ENCODE results near the gene RAD23A. TPM values are rescaled to one million over a fixed set of nuclear protein-coding genes. Genes with fewer than 3 reads are reported as not detected.
"Not testable (repeated sequence)": the region's sequence is repeated elsewhere in the genome, so short reads cannot be mapped to it uniquely, and the experiment has no call there.

Gene RAD23A
- total RNA-seq, 2 experiments from 2014 or later, result 138 to 140 TPM

- not testable (repeated sequence) for H3K4me3 Mint-ChIP-seq; ATAC-seq; DNase-seq; H3K27ac Mint-ChIP-seq; H3K4me1 Mint-ChIP-seq (ENCODE audit: low read depth); H3K36me3 Mint-ChIP-seq (ENCODE audit: low read depth); H3K9me3 Mint-ChIP-seq (ENCODE audit: insufficient read depth); H3K27me3 Mint-ChIP-seq (ENCODE audit: low read depth)
- POLR2A ChIA-PET, result interaction anchor here (1.5 kb wide), 1 partner anchor 119 kb away, joined by 3 read pairs; no protein-coding TSS in a partner anchor
- CTCF ChIA-PET, result interaction anchor here (0.8 to 8.5 kb wide), 10 partner anchors 9 to 129 kb away, joined by 4 to 131 read pairs (median 24); no protein-coding TSS in a partner anchor
These were observed 30.4 kb downstream of the RAD23A start for GRCh38 chr19:12976109-12976508.

GRCh38 chr19:12979974-12980373 lies 34.3 kb downstream of the RAD23A start:
- no peak for ATAC-seq
- CTCF ChIA-PET, result interaction anchor here (0.6 to 8.5 kb wide), 6 partner anchors 13 to 125 kb away, joined by 3 to 131 read pairs (median 39); no protein-coding TSS in a partner anchor
- Mint-ChIP-seq H3K4me3 (no peak overlapping the region), H3K9me3 (ENCODE audit: insufficient read depth) (no peaks in the 10 kb centered on the region), H3K4me1 (ENCODE audit: low read depth) (no peaks in the 10 kb centered on the region), H3K27me3 (ENCODE audit: low read depth) (peaks cover 5% of the 10 kb centered on the region), H3K27ac (no peak overlapping the region), H3K36me3 (ENCODE audit: low read depth) (no peaks in the 10 kb centered on the region)
- POLR2A ChIA-PET, result interaction anchor here (0.7 kb wide), 1 partner anchor 25 kb away, joined by 3 read pairs; no protein-coding TSS in a partner anchor
- DNase-seq, result no peak

- H3K27me3 Mint-ChIP-seq (ENCODE audit: low read depth), result peaks cover 2% of the 10 kb centered on the region
- CTCF ChIA-PET, result interaction anchor here (0.7 to 2.0 kb wide), 4 partner anchors 31 to 107 kb away, joined by 3 to 11 read pairs (median 3); no protein-coding TSS in a partner anchor
- ATAC-seq (no peak), DNase-seq (no peak)
- no peaks in the 10 kb centered on the region for H3K36me3 Mint-ChIP-seq (ENCODE audit: low read depth)
- no peaks in the 10 kb centered on the region for H3K4me1 Mint-ChIP-seq (ENCODE audit: low read depth)
- no peak overlapping the region for H3K27ac Mint-ChIP-seq
- H3K4me3 Mint-ChIP-seq, result no peak overlapping the region
- H3K9me3 Mint-ChIP-seq (ENCODE audit: insufficient read depth), result no peaks in the 10 kb centered on the region
- POLR2A ChIA-PET, result no interaction called here
These were observed 37.0 kb downstream of the RAD23A start for GRCh38 chr19:12982648-12983047.

GRCh38 chr19:12983091-12983490 lies 37.4 kb downstream of the RAD23A start:
- CTCF ChIA-PET, result interaction anchor here (0.7 to 2.0 kb wide), 3 partner anchors 30 to 78 kb away, joined by 3 to 11 read pairs (median 3); no protein-coding TSS in a partner anchor
- Mint-ChIP-seq H3K27ac (no peak overlapping the region), H3K4me3 (no peak overlapping the region), H3K9me3 (ENCODE audit: insufficient read depth) (no peaks in the 10 kb centered on the region), H3K27me3 (ENCODE audit: low read depth) (peaks cover 2% of the 10 kb centered on the region), H3K36me3 (ENCODE audit: low read depth) (no peaks in the 10 kb centered on the region), H3K4me1 (ENCODE audit: low read depth) (no peaks in the 10 kb centered on the region)
- POLR2A ChIA-PET, result no interaction called here
- ATAC-seq (no peak), DNase-seq (no peak)

- peak; percentile 78 for ATAC-seq
- CTCF ChIA-PET, result interaction anchor here (1.3 to 2.0 kb wide), 2 partner anchors 30 to 78 kb away, joined by 3 to 11 read pairs; no protein-coding TSS in a partner anchor
- peak; percentile 82 for DNase-seq
- POLR2A ChIA-PET, result interaction anchor here (0.6 kb wide), 1 partner anchor 136 kb away, joined by 3 read pairs; no protein-coding TSS in a partner anchor
- H3K9me3 Mint-ChIP-seq (ENCODE audit: insufficient read depth), result no peaks in the 10 kb centered on the region
- peaks cover 2% of the 10 kb centered on the region for H3K27me3 Mint-ChIP-seq (ENCODE audit: low read depth)
- no peak overlapping the region for H3K27ac Mint-ChIP-seq
- no peak overlapping the region for H3K4me3 Mint-ChIP-seq
- no peaks in the 10 kb centered on the region for H3K36me3 Mint-ChIP-seq (ENCODE audit: low read depth)
- no peaks in the 10 kb centered on the region for H3K4me1 Mint-ChIP-seq (ENCODE audit: low read depth)
These were observed 38.0 kb downstream of the RAD23A start for GRCh38 chr19:12983542-12984142.

GRCh38 chr19:12984143-12984627 lies 38.5 kb downstream of the RAD23A start:
- Mint-ChIP-seq H3K27ac (no peak overlapping the region), H3K27me3 (ENCODE audit: low read depth) (peaks cover 2% of the 10 kb centered on the region), H3K36me3 (ENCODE audit: low read depth) (no peaks in the 10 kb centered on the region), H3K4me1 (ENCODE audit: low read depth) (no peaks in the 10 kb centered on the region), H3K9me3 (ENCODE audit: insufficient read depth) (no peaks in the 10 kb centered on the region), H3K4me3 (no peak overlapping the region)
- ChIA-PET POLR2A (interaction anchor here (0.6 kb wide), 1 partner anchor 136 kb away, joined by 3 read pairs; no protein-coding TSS in a partner anchor), CTCF (interaction anchor here (1.3 to 2.0 kb wide), 3 partner anchors 29 to 77 kb away, joined by 3 to 16 read pairs (median 11); no protein-coding TSS in a partner anchor)
- no peak for DNase-seq
- ATAC-seq, result no peak

- DNase-seq (no peak), ATAC-seq (no peak)
- Mint-ChIP-seq H3K9me3 (ENCODE audit: insufficient read depth) (no peaks in the 10 kb centered on the region), H3K4me1 (ENCODE audit: low read depth) (no peaks in the 10 kb centered on the region), H3K27ac (no peak overlapping the region), H3K36me3 (ENCODE audit: low read depth) (no peaks in the 10 kb centered on the region), H3K4me3 (no peak overlapping the region), H3K27me3 (ENCODE audit: low read depth) (peaks cover 2% of the 10 kb centered on the region)
- CTCF ChIA-PET, result interaction anchor here (1.3 to 2.0 kb wide), 6 partner anchors 8 to 109 kb away, joined by 4 to 16 read pairs (median 7); no protein-coding TSS in a partner anchor
- POLR2A ChIA-PET, result no interaction called here
These were observed 39.0 kb downstream of the RAD23A start for GRCh38 chr19:12984683-12985048.

GRCh38 chr19:12985049-12985776 lies 39.6 kb downstream of the RAD23A start:
- Mint-ChIP-seq H3K4me3 (no peak overlapping the region), H3K27me3 (ENCODE audit: low read depth) (peaks cover 2% of the 10 kb centered on the region), H3K9me3 (ENCODE audit: insufficient read depth) (no peaks in the 10 kb centered on the region), H3K27ac (no peak overlapping the region), H3K4me1 (ENCODE audit: low read depth) (no peaks in the 10 kb centered on the region), H3K36me3 (ENCODE audit: low read depth) (no peaks in the 10 kb centered on the region)
- POLR2A ChIA-PET, result no interaction called here
- ATAC-seq, result no peak
- no peak for DNase-seq
- CTCF ChIA-PET, result interaction anchor here (1.3 to 2.0 kb wide), 6 partner anchors 8 to 109 kb away, joined by 4 to 16 read pairs (median 7); no protein-coding TSS in a partner anchor

- H3K4me3 Mint-ChIP-seq, result no peak overlapping the region
- no peak overlapping the region for H3K27ac Mint-ChIP-seq
- no peaks in the 10 kb centered on the region for H3K4me1 Mint-ChIP-seq (ENCODE audit: low read depth)
- no peaks in the 10 kb centered on the region for H3K36me3 Mint-ChIP-seq (ENCODE audit: low read depth)
- H3K9me3 Mint-ChIP-seq (ENCODE audit: insufficient read depth), result no peaks in the 10 kb centered on the region
- DNase-seq (no peak), ATAC-seq (no peak)
- peaks cover 6% of the 10 kb centered on the region for H3K27me3 Mint-ChIP-seq (ENCODE audit: low read depth)
- POLR2A ChIA-PET, result no interaction called here
- CTCF ChIA-PET, result interaction anchor here (2.0 kb wide), 1 partner anchor 48 kb away, joined by 7 read pairs; no protein-coding TSS in a partner anchor
These were observed 41.1 kb downstream of the RAD23A start for GRCh38 chr19:12986726-12987125.

- no peak overlapping the region for H3K4me3 Mint-ChIP-seq
- CTCF ChIA-PET, result no interaction called here
- H3K27me3 Mint-ChIP-seq (ENCODE audit: low read depth), result peaks cover 6% of the 10 kb centered on the region
- DNase-seq (no peak), ATAC-seq (no peak)
- POLR2A ChIA-PET, result no interaction called here
- H3K9me3 Mint-ChIP-seq (ENCODE audit: insufficient read depth), result no peaks in the 10 kb centered on the region
- H3K36me3 Mint-ChIP-seq (ENCODE audit: low read depth), result no peaks in the 10 kb centered on the region
- H3K4me1 Mint-ChIP-seq (ENCODE audit: low read depth), result no peaks in the 10 kb centered on the region
- H3K27ac Mint-ChIP-seq, result no peak overlapping the region
These were observed 41.5 kb downstream of the RAD23A start for GRCh38 chr19:12987190-12987589.

GRCh38 chr19:12987781-12988180 lies 42.1 kb downstream of the RAD23A start:
- ATAC-seq (no peak), DNase-seq (no peak)
- ChIA-PET POLR2A (no interaction called here), CTCF (no interaction called here)
- H3K9me3 Mint-ChIP-seq (ENCODE audit: insufficient read depth), result no peaks in the 10 kb centered on the region
- H3K27me3 Mint-ChIP-seq (ENCODE audit: low read depth), result peaks cover 6% of the 10 kb centered on the region
- H3K4me3 Mint-ChIP-seq, result no peak overlapping the region
- H3K27ac Mint-ChIP-seq, result no peak overlapping the region
- H3K4me1 Mint-ChIP-seq (ENCODE audit: low read depth), result no peaks in the 10 kb centered on the region
- H3K36me3 Mint-ChIP-seq (ENCODE audit: low read depth), result no peaks in the 10 kb centered on the region

GRCh38 chr19:12990431-12990830 lies 44.8 kb downstream of the RAD23A start:
- POLR2A ChIA-PET, result interaction anchor here (1.1 kb wide), 1 partner anchor 20 kb away, joined by 3 read pairs; no protein-coding TSS in a partner anchor
- Mint-ChIP-seq H3K36me3 (ENCODE audit: low read depth) (no peaks in the 10 kb centered on the region), H3K4me1 (ENCODE audit: low read depth) (peaks cover 6% of the 10 kb centered on the region)

More at GRCh38 chr19:12990431-12990830, 44.8 kb downstream of the RAD23A start:
- no peaks in the 10 kb centered on the region for H3K9me3 Mint-ChIP-seq (ENCODE audit: insufficient read depth)
- no peak for DNase-seq
- no peak for ATAC-seq
- H3K4me3 Mint-ChIP-seq, result no peak overlapping the region
- H3K27ac Mint-ChIP-seq, result no peak overlapping the region
- peaks cover 22% of the 10 kb centered on the region for H3K27me3 Mint-ChIP-seq (ENCODE audit: low read depth)
- CTCF ChIA-PET, result no interaction called here
